NOMO-1 treated with DMSO at 0.1 percent for 48 hours (cell line): ENCODE measurements around the gene KPNA3.
A peak's percentile ranks its signal among the peaks of the same experiment; 100 is the strongest.

Experiments used
- DNase-seq: peaks from one replicate; lab custom pipeline; 2025; ENCODE audit not compliant: unreplicated experiment; lab: John Stamatoyannopoulos, UW

Gene KPNA3

GRCh38 chr13:49679246-49679645 is 113.2 kb downstream of the KPNA3 start:
- no peak for DNase-seq

- DNase-seq = no peak
These were observed 114.1 kb downstream of the KPNA3 start for GRCh38 chr13:49678191-49678914.

- DNase-seq = no peak
These were observed 115.7 kb downstream of the KPNA3 start for GRCh38 chr13:49676581-49677298.

- DNase-seq = no peak
These were observed 121.7 kb downstream of the KPNA3 start for GRCh38 chr13:49670828-49671227.

GRCh38 chr13:49669735-49670309 is 122.7 kb downstream of the KPNA3 start:
- DNase-seq = peak; percentile 53

GRCh38 chr13:49667773-49668172 is 124.7 kb downstream of the KPNA3 start:
- no peak for DNase-seq

GRCh38 chr13:49664606-49665005 is 127.9 kb downstream of the KPNA3 start:
- DNase-seq = no peak

- DNase-seq = no peak
These were observed 135.2 kb downstream of the KPNA3 start for GRCh38 chr13:49657241-49657641.

GRCh38 chr13:49655906-49656305 is 136.6 kb downstream of the KPNA3 start:
- no peak for DNase-seq

- no peak for DNase-seq
These were observed 138.5 kb downstream of the KPNA3 start for GRCh38 chr13:49654011-49654410.

- no peak for DNase-seq
These were observed 139.0 kb downstream of the KPNA3 start for GRCh38 chr13:49653478-49653877.

GRCh38 chr13:49652355-49653305 is 139.9 kb downstream of the KPNA3 start:
- DNase-seq = peak; percentile 65

- no peak for DNase-seq
These were observed 140.7 kb downstream of the KPNA3 start for GRCh38 chr13:49651570-49652354.

- no peak for DNase-seq
These were observed 142.5 kb downstream of the KPNA3 start for GRCh38 chr13:49649963-49650312.
